ENCODE measurements around the gene CDK5R2. TPM values are rescaled to one million over a fixed set of nuclear protein-coding genes. Genes with fewer than 3 reads are reported as not detected.

CDK5R2 gene
- total RNA-seq, 1 experiment from 2014 or later = 0.17 TPM

- Histone ChIP-seq H3K36me3 (replicated peaks; ENCODE audit: control insufficient read depth, insufficient read depth, low read length) (no peaks in the 10 kb centered on the region), H3K4me3 (ENCODE audit: insufficient read depth, low read depth, low read length) (no peak overlapping the region), H3K27me3 (ENCODE audit: control insufficient read depth, insufficient read depth, low read length) (peaks cover 58% of the 10 kb centered on the region)
- no peak for DNase-seq
These were observed 3.4 kb upstream of the CDK5R2 start for GRCh38 chr2:218956039-218956438.

GRCh38 chr2:218957671-218958070 is 1.8 kb upstream of the CDK5R2 start:
- no peak overlapping the region for H3K4me3 ChIP-seq (ENCODE audit: insufficient read depth, low read depth, low read length)
- H3K36me3 ChIP-seq (replicated peaks; ENCODE audit: control insufficient read depth, insufficient read depth, low read length) = no peaks in the 10 kb centered on the region
- DNase-seq = no peak
- peaks cover 72% of the 10 kb centered on the region for H3K27me3 ChIP-seq (ENCODE audit: control insufficient read depth, insufficient read depth, low read length)

- Histone ChIP-seq H3K36me3 (replicated peaks; ENCODE audit: control insufficient read depth, insufficient read depth, low read length) (no peaks in the 10 kb centered on the region), H3K4me3 (ENCODE audit: insufficient read depth, low read depth, low read length) (no peak overlapping the region), H3K27me3 (ENCODE audit: control insufficient read depth, insufficient read depth, low read length) (peaks cover 73% of the 10 kb centered on the region)
- no peak for DNase-seq
These were observed 1.2 kb upstream of the CDK5R2 start for GRCh38 chr2:218958276-218958675.

- Histone ChIP-seq H3K36me3 (replicated peaks; ENCODE audit: control insufficient read depth, insufficient read depth, low read length) (no peaks in the 10 kb centered on the region), H3K27me3 (ENCODE audit: control insufficient read depth, insufficient read depth, low read length) (peaks cover 66% of the 10 kb centered on the region), H3K4me3 (ENCODE audit: insufficient read depth, low read depth, low read length) (peak overlapping the region; percentile 41)
- peak; percentile 73 for DNase-seq
These were observed 369 bp downstream of the CDK5R2 start for GRCh38 chr2:218959761-218960308.

GRCh38 chr2:218960309-218961165 is 1.1 kb downstream of the CDK5R2 start:
- Histone ChIP-seq H3K36me3 (replicated peaks; ENCODE audit: control insufficient read depth, insufficient read depth, low read length) (no peaks in the 10 kb centered on the region), H3K27me3 (ENCODE audit: control insufficient read depth, insufficient read depth, low read length) (peaks cover 61% of the 10 kb centered on the region), H3K4me3 (ENCODE audit: insufficient read depth, low read depth, low read length) (peak overlapping the region; percentile 0; the same call in 1 of the 2 replicates)
- peak; percentile 59 for DNase-seq

- H3K36me3 ChIP-seq (replicated peaks; ENCODE audit: control insufficient read depth, insufficient read depth, low read length) = no peaks in the 10 kb centered on the region
- DNase-seq = no peak
- H3K4me3 ChIP-seq (ENCODE audit: insufficient read depth, low read depth, low read length) = no peak overlapping the region
- peaks cover 57% of the 10 kb centered on the region for H3K27me3 ChIP-seq (ENCODE audit: control insufficient read depth, insufficient read depth, low read length)
These were observed 1.8 kb downstream of the CDK5R2 start for GRCh38 chr2:218961229-218961628.

- peak overlapping the region; percentile 33 for H3K4me3 ChIP-seq (ENCODE audit: insufficient read depth, low read depth, low read length)
- peak; percentile 90 for DNase-seq
- peaks cover 54% of the 10 kb centered on the region for H3K27me3 ChIP-seq (ENCODE audit: control insufficient read depth, insufficient read depth, low read length)
- H3K36me3 ChIP-seq (replicated peaks; ENCODE audit: control insufficient read depth, insufficient read depth, low read length) = no peaks in the 10 kb centered on the region
These were observed 2.4 kb downstream of the CDK5R2 start for GRCh38 chr2:218961651-218962570.

- DNase-seq = peak; percentile 92
- peaks cover 43% of the 10 kb centered on the region for H3K27me3 ChIP-seq (ENCODE audit: control insufficient read depth, insufficient read depth, low read length)
- peak overlapping the region; percentile 59 for H3K4me3 ChIP-seq (ENCODE audit: insufficient read depth, low read depth, low read length)
- no peaks in the 10 kb centered on the region for H3K36me3 ChIP-seq (replicated peaks; ENCODE audit: control insufficient read depth, insufficient read depth, low read length)
These were observed 3.5 kb downstream of the CDK5R2 start for GRCh38 chr2:218962859-218963492.

- H3K27me3 ChIP-seq (ENCODE audit: control insufficient read depth, insufficient read depth, low read length) = peaks cover 37% of the 10 kb centered on the region
- DNase-seq = no peak
- no peaks in the 10 kb centered on the region for H3K36me3 ChIP-seq (replicated peaks; ENCODE audit: control insufficient read depth, insufficient read depth, low read length)
- H3K4me3 ChIP-seq (ENCODE audit: insufficient read depth, low read depth, low read length) = peak overlapping the region; percentile 59; the same call in 1 of the 2 replicates
These were observed 4.1 kb downstream of the CDK5R2 start for GRCh38 chr2:218963601-218964000.

GRCh38 chr2:218964041-218964771 is 4.7 kb downstream of the CDK5R2 start:
- DNase-seq = no peak
- peaks cover 31% of the 10 kb centered on the region for H3K27me3 ChIP-seq (ENCODE audit: control insufficient read depth, insufficient read depth, low read length)
- no peaks in the 10 kb centered on the region for H3K36me3 ChIP-seq (replicated peaks; ENCODE audit: control insufficient read depth, insufficient read depth, low read length)
- H3K4me3 ChIP-seq (ENCODE audit: insufficient read depth, low read depth, low read length) = no peak overlapping the region

- Histone ChIP-seq H3K27me3 (ENCODE audit: control insufficient read depth, insufficient read depth, low read length) (peaks cover 14% of the 10 kb centered on the region), H3K36me3 (replicated peaks; ENCODE audit: control insufficient read depth, insufficient read depth, low read length) (no peaks in the 10 kb centered on the region), H3K4me3 (ENCODE audit: insufficient read depth, low read depth, low read length) (no peak overlapping the region)
- DNase-seq = no peak
These were observed 11.4 kb downstream of the CDK5R2 start for GRCh38 chr2:218970894-218971293.

- H3K27me3 ChIP-seq (ENCODE audit: control insufficient read depth, insufficient read depth, low read length) = peaks cover 47% of the 10 kb centered on the region
- H3K36me3 ChIP-seq (replicated peaks; ENCODE audit: control insufficient read depth, insufficient read depth, low read length) = no peaks in the 10 kb centered on the region
- DNase-seq = peak; percentile 3
- no peak overlapping the region for H3K4me3 ChIP-seq (ENCODE audit: insufficient read depth, low read depth, low read length)
These were observed 15.8 kb downstream of the CDK5R2 start for GRCh38 chr2:218975060-218975777.
